Measurements from ENCODE around the gene STARD13. TPM values are rescaled to one million over a fixed set of nuclear protein-coding genes. Genes with fewer than 3 reads are reported as not detected.

STARD13 gene
- total RNA-seq, 2 donors from 2014 or later = 27.4 to 31.1 TPM

DNA sequence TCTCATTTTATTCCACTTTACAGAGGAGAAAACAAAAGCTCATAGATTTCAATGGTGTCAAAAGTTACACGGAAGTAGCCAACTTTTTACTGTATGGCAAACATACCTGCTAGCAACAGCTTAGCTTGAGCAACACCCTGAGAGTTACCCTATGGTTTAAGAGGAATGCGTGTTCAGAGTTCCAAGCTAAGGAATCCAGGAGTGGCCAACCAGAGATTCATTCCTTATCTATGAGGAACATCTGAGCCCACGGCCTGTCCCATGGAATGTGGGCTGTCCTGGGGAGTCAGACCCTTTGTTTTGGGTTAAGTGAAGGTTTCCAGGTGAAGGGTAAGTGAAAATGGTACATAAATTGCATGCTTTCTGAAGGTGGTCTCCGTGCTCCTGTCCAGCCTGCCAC, 67.5 kb downstream of the STARD13 start:
- TF ChIP-seq POLR2AphosphoS5 (IDR thresholded peaks at IDR 0.05) (no peak), POLR2A (IDR thresholded peaks at IDR 0.05) (no peak)
- TF ChIP-seq, protein P1, sequence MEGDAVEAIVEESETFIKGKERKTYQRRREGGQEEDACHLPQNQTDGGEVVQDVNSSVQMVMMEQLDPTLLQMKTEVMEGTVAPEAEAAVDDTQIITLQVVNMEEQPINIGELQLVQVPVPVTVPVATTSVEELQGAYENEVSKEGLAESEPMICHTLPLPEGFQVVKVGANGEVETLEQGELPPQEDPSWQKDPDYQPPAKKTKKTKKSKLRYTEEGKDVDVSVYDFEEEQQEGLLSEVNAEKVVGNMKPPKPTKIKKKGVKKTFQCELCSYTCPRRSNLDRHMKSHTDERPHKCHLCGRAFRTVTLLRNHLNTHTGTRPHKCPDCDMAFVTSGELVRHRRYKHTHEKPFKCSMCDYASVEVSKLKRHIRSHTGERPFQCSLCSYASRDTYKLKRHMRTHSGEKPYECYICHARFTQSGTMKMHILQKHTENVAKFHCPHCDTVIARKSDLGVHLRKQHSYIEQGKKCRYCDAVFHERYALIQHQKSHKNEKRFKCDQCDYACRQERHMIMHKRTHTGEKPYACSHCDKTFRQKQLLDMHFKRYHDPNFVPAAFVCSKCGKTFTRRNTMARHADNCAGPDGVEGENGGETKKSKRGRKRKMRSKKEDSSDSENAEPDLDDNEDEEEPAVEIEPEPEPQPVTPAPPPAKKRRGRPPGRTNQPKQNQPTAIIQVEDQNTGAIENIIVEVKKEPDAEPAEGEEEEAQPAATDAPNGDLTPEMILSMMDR (IDR thresholded peaks at IDR 0.05) = no peak
- no peak overlapping the region for H3K4me3 ChIP-seq
- intact Hi-C loops (cut with DNase I) = no loop called here
- 52% methylated on average over 4 of the region's 4 CpGs for WGBS
- H3K9me3 ChIP-seq = no peaks in the 10 kb centered on the region
- no peaks in the 10 kb centered on the region for H3K36me3 ChIP-seq
- no peak for DNase-seq (ENCODE audit: low spot score)
- no peaks in the 10 kb centered on the region for H3K27me3 ChIP-seq (replicated peaks; ENCODE audit: insufficient read depth)
- H3K4me1 ChIP-seq (replicated peaks) = no peaks in the 10 kb centered on the region
- H3K27ac ChIP-seq = peak overlapping the region in 1 of 2 donors; percentile 19

DNA sequence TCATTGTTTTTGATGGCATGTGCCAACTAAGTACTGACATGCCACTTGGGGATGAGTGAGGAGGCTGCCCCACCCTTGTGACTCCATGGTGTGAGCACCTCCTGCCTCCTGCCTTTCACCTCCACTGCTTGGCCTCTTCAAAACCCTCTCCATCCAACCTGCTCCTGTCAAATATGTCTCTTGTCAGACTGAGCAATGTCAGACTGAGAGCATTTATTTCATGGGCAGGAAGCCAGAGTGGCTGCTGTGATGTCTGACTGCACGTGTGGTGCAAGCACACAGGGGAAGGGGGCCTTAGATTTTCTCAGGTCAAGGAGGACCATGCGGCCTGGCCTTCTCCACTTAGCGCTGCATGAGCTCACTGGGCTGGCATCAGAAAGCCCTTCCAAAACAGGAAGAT, 68.3 kb downstream of the STARD13 start:
- TF ChIP-seq POLR2AphosphoS5 (IDR thresholded peaks at IDR 0.05) (no peak), POLR2A (IDR thresholded peaks at IDR 0.05) (no peak)
- TF ChIP-seq, protein P1 (IDR thresholded peaks at IDR 0.05) = no peak
- no peak overlapping the region for H3K27ac ChIP-seq
- intact Hi-C loops (cut with DNase I) = no loop called here

DNA sequence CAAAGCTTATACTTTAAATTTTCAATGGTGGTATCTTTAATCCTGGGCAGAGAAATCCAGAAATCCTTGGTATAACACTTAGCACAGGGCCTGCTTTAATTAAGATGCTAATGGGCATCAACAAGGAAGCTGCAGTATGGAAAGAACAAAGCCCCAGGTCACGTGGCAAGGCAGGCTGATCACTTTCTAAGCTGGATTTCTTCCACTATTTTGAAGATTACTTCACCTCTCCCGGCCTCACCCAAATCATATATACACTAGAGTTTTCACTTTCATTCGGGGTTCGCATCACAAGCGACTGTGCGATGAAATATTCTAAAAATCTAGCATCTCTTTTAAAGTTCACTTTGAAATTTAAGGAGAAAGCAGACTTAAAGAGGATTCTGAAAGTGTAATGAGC, 71.8 kb downstream of the STARD13 start:
- Histone ChIP-seq H3K36me3 (no peaks in the 10 kb centered on the region), H3K4me3 (no peak overlapping the region), H3K27ac (peak overlapping the region; percentile 40 to 44), H3K9me3 (no peaks in the 10 kb centered on the region), H3K27me3 (replicated peaks; ENCODE audit: insufficient read depth) (no peaks in the 10 kb centered on the region), H3K4me1 (replicated peaks) (no peaks in the 10 kb centered on the region)
- TF ChIP-seq POLR2AphosphoS5 (IDR thresholded peaks at IDR 0.05) (no peak), POLR2A (IDR thresholded peaks at IDR 0.05) (no peak)
- TF ChIP-seq, protein P1 (IDR thresholded peaks at IDR 0.05) = no peak
- peak; percentile 51 for DNase-seq (ENCODE audit: low spot score)
- 43% methylated on average over 6 of the region's 6 CpGs for WGBS
- intact Hi-C loops (cut with DNase I) = no loop called here

More for the DNA sequence above, 68.3 kb downstream of the STARD13 start:
- H3K9me3 ChIP-seq = no peaks in the 10 kb centered on the region
- 87% methylated on average over 3 of the region's 3 CpGs for WGBS
- H3K36me3 ChIP-seq = no peaks in the 10 kb centered on the region
- no peak for DNase-seq (ENCODE audit: low spot score)
- no peaks in the 10 kb centered on the region for H3K27me3 ChIP-seq (replicated peaks; ENCODE audit: insufficient read depth)
- H3K4me3 ChIP-seq = no peak overlapping the region
- no peaks in the 10 kb centered on the region for H3K4me1 ChIP-seq (replicated peaks)

DNA sequence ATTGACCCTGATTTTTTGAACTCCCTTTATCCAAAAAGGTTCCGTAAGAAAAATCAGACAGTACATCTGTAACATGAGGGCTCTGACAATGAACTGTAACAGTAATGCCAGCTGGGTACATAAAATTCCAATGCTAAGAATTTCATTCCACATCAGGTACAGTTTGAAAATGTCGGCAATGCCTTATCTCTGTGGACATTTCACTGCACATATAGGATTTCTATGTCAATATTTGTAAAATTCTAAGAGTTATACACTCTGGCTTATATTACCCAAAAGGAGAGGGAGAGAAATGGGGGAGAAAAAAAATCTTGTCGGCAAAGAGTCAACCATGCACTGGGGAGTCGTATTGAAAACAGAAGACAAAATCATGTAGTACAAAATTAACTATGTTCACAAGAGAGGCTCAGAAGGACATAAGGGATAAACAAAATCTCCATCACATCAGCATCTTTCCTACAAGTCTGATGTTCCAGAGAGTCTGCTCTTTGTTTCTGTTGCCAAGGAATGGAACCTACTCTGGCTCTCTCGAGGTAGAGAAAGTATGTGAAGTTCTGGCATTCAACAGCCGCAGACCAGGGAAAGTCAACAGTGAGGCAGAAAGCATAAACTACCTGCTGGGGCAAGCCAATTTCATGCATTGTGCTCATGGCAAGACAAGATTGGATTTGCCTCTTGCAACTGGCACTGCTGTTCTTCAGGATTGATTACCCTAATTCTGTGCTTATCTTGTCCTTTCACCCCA, 72.4 kb downstream of the STARD13 start:
- Histone ChIP-seq H3K27me3 (replicated peaks; ENCODE audit: insufficient read depth) (no peaks in the 10 kb centered on the region), H3K4me1 (replicated peaks) (no peaks in the 10 kb centered on the region), H3K27ac (peak overlapping the region; percentile 8 to 40), H3K9me3 (no peaks in the 10 kb centered on the region), H3K4me3 (no peak overlapping the region), H3K36me3 (no peaks in the 10 kb centered on the region)
- peak; percentile 79 for TF ChIP-seq POLR2AphosphoS5 (IDR thresholded peaks at IDR 0.05)
- TF ChIP-seq, protein P1 (IDR thresholded peaks at IDR 0.05) = no peak
- 26% methylated on average over 6 of the region's 6 CpGs for WGBS
- intact Hi-C loops (cut with DNase I) = no loop called here
- DNase-seq (ENCODE audit: low spot score) = peak; percentile 84

DNA sequence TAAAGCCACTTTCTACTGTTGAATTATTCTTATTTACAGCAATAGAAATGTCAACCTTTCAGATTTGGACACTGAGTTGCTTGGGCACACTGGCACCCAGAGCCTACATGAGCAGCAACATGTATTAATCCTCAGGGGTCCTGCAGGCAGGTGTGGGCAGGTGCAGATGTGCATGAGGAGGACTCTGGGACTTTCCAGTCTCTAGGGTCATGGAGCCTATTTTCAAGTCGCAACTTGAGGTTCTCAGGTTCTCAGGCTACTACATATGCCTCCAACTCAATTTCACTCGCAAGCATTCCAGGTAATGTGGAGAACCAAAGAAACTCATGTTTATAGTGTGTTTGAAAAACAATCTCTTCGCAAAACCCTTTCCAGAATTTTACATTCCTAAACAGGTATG, 73.2 kb downstream of the STARD13 start:
- H3K27me3 ChIP-seq (replicated peaks; ENCODE audit: insufficient read depth) = no peaks in the 10 kb centered on the region
- no peaks in the 10 kb centered on the region for H3K9me3 ChIP-seq
- H3K4me3 ChIP-seq = no peak overlapping the region
- intact Hi-C loops (cut with DNase I) = no loop called here
- no peaks in the 10 kb centered on the region for H3K36me3 ChIP-seq
- no peak for TF ChIP-seq POLR2AphosphoS5 (IDR thresholded peaks at IDR 0.05)
- TF ChIP-seq POLR2A (IDR thresholded peaks at IDR 0.05) = no peak
- TF ChIP-seq, protein P1 (IDR thresholded peaks at IDR 0.05) = no peak
- DNase-seq (ENCODE audit: low spot score) = no peak
- no peak overlapping the region for H3K27ac ChIP-seq
- 79% methylated on average over 3 of the region's 3 CpGs for WGBS
- no peaks in the 10 kb centered on the region for H3K4me1 ChIP-seq (replicated peaks)
